HG03139 (cell line): ENCODE results near the gene ACAA2.

Experiments used
- ATAC-seq: cut with Tn5 transposase; IDR thresholded peaks from one replicate; pipeline ENCODE4 v1.9.1; 2021; ENCODE audit not compliant: unreplicated experiment

ACAA2 gene

DNA sequence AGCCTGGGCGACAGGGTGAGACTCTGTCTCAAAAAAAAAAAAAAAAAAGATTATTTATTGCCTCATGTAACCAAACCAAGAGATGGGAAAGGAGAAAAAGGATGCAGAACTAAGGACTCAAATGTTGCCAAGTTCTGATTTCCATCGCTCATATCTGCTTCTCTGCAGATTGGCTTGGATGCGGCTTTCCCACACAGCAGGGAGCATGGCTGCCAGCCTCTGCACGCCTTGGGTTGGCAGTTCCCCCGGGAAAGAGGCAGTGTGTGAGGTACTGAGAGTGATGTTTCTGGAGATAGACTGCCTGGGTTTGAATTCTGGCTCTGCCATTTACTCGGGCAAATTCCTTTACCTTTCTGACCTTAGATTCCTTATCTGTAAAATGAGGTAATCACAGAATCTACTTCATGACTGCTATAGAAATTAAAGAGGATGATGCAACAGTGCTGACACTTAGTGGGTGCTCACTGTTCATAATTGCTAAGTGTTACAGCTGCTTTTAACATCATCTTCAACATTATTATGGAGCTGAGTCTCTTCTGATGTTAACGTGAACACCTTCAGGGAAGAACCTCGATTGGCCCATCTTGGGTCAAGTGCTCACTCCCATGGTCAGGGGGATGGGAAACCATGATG, 68.8 kb downstream of the ACAA2 start:
- ATAC-seq = no peak

- ATAC-seq = no peak
These were observed 70.2 kb downstream of the ACAA2 start for GRCh38 chr18:49743117-49743567.

- no peak for ATAC-seq
These were observed 70.8 kb downstream of the ACAA2 start for GRCh38 chr18:49742316-49743116.

DNA sequence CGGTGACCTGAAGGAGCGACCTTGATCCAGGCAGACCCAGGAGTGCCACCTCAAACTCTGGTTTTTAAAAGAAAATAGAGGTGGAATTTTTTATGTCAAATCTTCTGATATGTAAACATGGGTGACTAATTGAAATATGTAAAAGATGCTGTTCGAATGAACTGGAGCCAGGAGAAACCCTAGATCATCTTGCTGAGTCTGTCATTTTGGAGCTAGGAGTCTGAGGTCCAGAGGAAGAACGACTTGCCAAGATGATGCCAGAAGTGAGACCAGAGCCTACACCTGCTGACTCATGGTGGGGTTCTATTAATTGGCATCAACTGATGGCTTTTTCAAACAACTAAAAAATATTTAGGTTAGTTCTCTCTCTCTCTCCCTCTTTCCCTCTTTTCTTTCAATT, 74.1 kb downstream of the ACAA2 start:
- no peak for ATAC-seq

- no peak for ATAC-seq
These were observed 74.6 kb downstream of the ACAA2 start for GRCh38 chr18:49738721-49739120.

GRCh38 chr18:49734836-49735235, 78.5 kb downstream of the ACAA2 start:
- no peak for ATAC-seq

GRCh38 chr18:49733896-49734585, 79.3 kb downstream of the ACAA2 start:
- no peak for ATAC-seq

DNA sequence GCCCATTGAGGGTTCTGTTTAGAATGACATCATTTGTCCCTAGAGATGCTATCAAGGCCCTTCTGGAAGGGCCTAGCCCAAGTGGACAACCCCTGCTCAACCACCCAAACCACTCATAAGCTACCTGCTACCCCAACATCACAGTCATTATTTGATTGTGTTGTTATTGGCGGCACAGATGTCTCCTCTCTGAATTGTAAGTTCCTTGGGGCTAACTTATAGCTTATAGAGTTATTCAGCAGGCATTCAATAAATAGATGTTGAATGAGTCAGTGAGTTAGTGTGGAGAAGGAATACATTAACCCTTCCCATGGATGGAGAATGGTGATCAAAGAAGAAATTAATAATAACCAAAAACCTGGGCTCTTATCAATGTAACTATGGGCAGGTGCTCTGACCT, 80.0 kb downstream of the ACAA2 start:
- no peak for ATAC-seq
